B cell (primary cell): ENCODE data around the gene LRRC61. TPM values are rescaled to one million over a fixed set of nuclear protein-coding genes. Genes with fewer than 3 reads are reported as not detected.
A peak's percentile ranks its signal among the peaks of the same experiment; 100 is the strongest.

Experiments
- ATAC-seq: fragments of 200-7000 bp; cut with Tn5 transposase; one replicate; pipeline ENCODE4 v1.10.0; 2021; ENCODE audit warnings: low read depth, mild to moderate bottlenecking, moderate number of reproducible peaks, moderate library complexity
- CTCF ChIA-PET: fragments of 350-600 bp; sonication (Branson Sonifier 250); formaldehyde crosslinking; loops from one replicate; lab custom pipeline; 2021; ENCODE audit warnings: antibody characterized with exemption, inconsistent platforms; lab: Charles Lee
- POLR2A ChIA-PET: fragments of 350-600 bp; sonication (Branson Sonifier 250); formaldehyde crosslinking; loops from one replicate; lab custom pipeline; 2021; ENCODE audit warnings: antibody characterized with exemption; lab: Charles Lee
- DNase-seq: peaks from one replicate; pipeline ENCODE4 v3.0.0; 2013
- H2AFZ ChIP-seq: 2 replicates; pipeline ENCODE4 v1.6.1; 2012; ENCODE audit warnings: mild to moderate bottlenecking, low read depth, low read length; ENCODE audit not compliant: insufficient read depth, poor library complexity, severe bottlenecking
- H3K27ac ChIP-seq, 2 donors: 1 replicate in 1 of 2; 2 replicates in 1 of 2; pipeline ENCODE4 v1.5.1; 2012 to 2013; ENCODE audit warnings: low read length in 2 of 2, mild to moderate bottlenecking in 2 of 2, moderate library complexity in 1 of 2
- H3K27me3 ChIP-seq, 4 experiments: fragments of 200-600 bp in 1 of 4; sonication (generic) in 1 of 4; replicated peaks in 1 of 4; 1 replicate in 2 of 4; 2 replicates in 2 of 4; pipeline versions ENCODE4 v1.6.1 to v1.7.0; 2013 to 2016; ENCODE audit warnings: low read length in 3 of 4, mild to moderate bottlenecking in 2 of 4, mixed read lengths in 1 of 4, moderate library complexity in 1 of 4; ENCODE audit not compliant: insufficient read depth in 4 of 4, control insufficient read depth in 3 of 4; ENCODE audit errors: control extremely low read depth in 1 of 4
- H3K36me3 ChIP-seq, 2 experiments: replicated peaks in 1 of 2; 1 replicate in 1 of 2; 2 replicates in 1 of 2; pipeline versions ENCODE4 v1.6.1 to v1.7.1; 2013; ENCODE audit warnings: low read length in 1 of 2; ENCODE audit not compliant: insufficient read depth in 2 of 2, control insufficient read depth in 1 of 2; ENCODE audit errors: control extremely low read depth in 1 of 2, extremely low read depth in 1 of 2
- H3K4me1 ChIP-seq, 2 donors: fragments of 200-600 bp in 1 of 2; sonication (generic) in 1 of 2; 1 replicate in 1 of 2; 2 replicates in 1 of 2; pipeline versions ENCODE4 v1.5.1 to v1.6.1; 2013 to 2017; ENCODE audit warnings: low read length in 2 of 2; ENCODE audit not compliant: control insufficient read depth in 2 of 2, insufficient read depth in 2 of 2
- H3K4me2 ChIP-seq: replicated peaks from 2 replicates; pipeline ENCODE3; 2012; ENCODE audit warnings: mild to moderate bottlenecking, low read depth, low read length; ENCODE audit not compliant: poor library complexity, severe bottlenecking
- H3K4me3 ChIP-seq, 5 experiments: fragments of 200-600 bp in 1 of 5; sonication (generic) in 1 of 5; 1 replicate in 3 of 5; 2 replicates in 2 of 5; pipeline versions ENCODE4 v1.5.1 to v1.7.0; 2011 to 2016; ENCODE audit warnings: low read length in 4 of 5, mild to moderate bottlenecking in 4 of 5, low read depth in 2 of 5, control low read depth in 1 of 5, moderate library complexity in 1 of 5; ENCODE audit not compliant: insufficient read depth in 1 of 5; ENCODE audit errors: control extremely low read depth in 1 of 5, extremely low read depth in 1 of 5
- H3K79me2 ChIP-seq: fragments of 200-600 bp; sonication (generic); one replicate; pipeline ENCODE4 v1.6.0; 2016; ENCODE audit warnings: low read length; ENCODE audit not compliant: control insufficient read depth, insufficient read depth
- H3K9ac ChIP-seq: fragments of 200-600 bp; sonication (generic); 2 replicates; pipeline ENCODE4 v1.6.1; 2017; ENCODE audit warnings: mild to moderate bottlenecking, low read length, moderate library complexity
- H3K9me3 ChIP-seq, 3 donors: one replicate each; pipeline versions ENCODE4 v1.6.1 to v1.7.1; 2013; ENCODE audit warnings: low read length in 2 of 3; ENCODE audit not compliant: control insufficient read depth in 2 of 3, insufficient read depth in 1 of 3; ENCODE audit errors: control extremely low read depth in 1 of 3
- H4K20me1 ChIP-seq: 2 replicates; pipeline ENCODE4 v1.6.0; 2012; ENCODE audit warnings: mild to moderate bottlenecking, low read length; ENCODE audit not compliant: insufficient read depth, control insufficient read depth, poor library complexity, severe bottlenecking
- H3K27ac Mint-ChIP-seq: one replicate; pipeline ENCODE4 v1.8.0; 2021; ENCODE audit warnings: mixed read lengths
- H3K27me3 Mint-ChIP-seq: one replicate; pipeline ENCODE4 v1.8.0; 2021; ENCODE audit warnings: mixed read lengths
- H3K4me1 Mint-ChIP-seq: one replicate; pipeline ENCODE4 v1.8.0; 2021; ENCODE audit warnings: mixed read lengths
- H3K4me3 Mint-ChIP-seq: one replicate; pipeline ENCODE4 v1.8.0; 2021; ENCODE audit warnings: mixed read lengths
- H3K9me3 Mint-ChIP-seq: one replicate; pipeline ENCODE4 v1.8.0; 2022; ENCODE audit warnings: mixed read lengths; ENCODE audit not compliant: insufficient read depth
- CTCF ChIP-seq: fragments of 200-600 bp; IDR thresholded peaks from one replicate; pipeline ENCODE4 v1.8.0; 2022; ENCODE audit warnings: antibody characterized with exemption, mild to moderate bottlenecking
- EZH2 ChIP-seq: IDR thresholded peaks from 2 replicates; pipeline ENCODE4 v1.6.1; 2012; ENCODE audit warnings: borderline replicate concordance, low read depth, mild to moderate bottlenecking, moderate library complexity, low read length; ENCODE audit not compliant: insufficient read depth, poor library complexity, severe bottlenecking
- WGBS: methylation state at CpG from one replicate; pipeline ENCODE4 v1.1.5; 2013; ENCODE audit warnings: missing lambda C conversion rate; ENCODE audit not compliant: insufficient coverage; 5-methylcytosine and 5-hydroxymethylcytosine counted together
- intact Hi-C: fragments of 100-400 bp; cut with micrococcal nuclease; formaldehyde crosslinking; loops from one replicate; pipeline ENCODE4 v1.10.0; 2022
- polyA plus RNA-seq: library from polyadenylated mRNA; depleted of rRNA; stranded (reverse); fragments of >200 nt; gene quantifications from 2 replicates; pipeline ENCODE4 v1.2.3, GENCODE V29; 2012
- total RNA-seq, 2 donors: library from RNA; stranded (reverse); fragments of 120-200 nt in 1 of 2; gene quantifications; 1 replicate in 1 of 2; 2 replicates in 1 of 2; pipeline versions ENCODE4 v1.2.3 to v1.2.4, GENCODE V29; 2013 to 2022

The LRRC61 gene
- total and polyA plus RNA-seq, 2 donors (not counting 1 experiment from before 2014, with no cell fraction given): 12.8 to 12.9 TPM

GRCh38 chr7:150370612-150371071, 47.5 kb downstream of the LRRC61 start:
- ATAC-seq (no peak), DNase-seq (no peak)
- Histone ChIP-seq H3K4me2 (peak overlapping the region; percentile 85), H3K79me2 (peaks cover 33% of the 10 kb centered on the region), H3K36me3 (peaks cover 0 to 36% of the 10 kb centered on the region in 2 experiments), H3K27ac (peak overlapping the region in 1 of 2 donors; percentile 98), H3K9me3 (no peaks in the 10 kb centered on the region), H3K4me1 (peaks cover 33 to 53% of the 10 kb centered on the region in 2 donors), H3K9ac (no peak overlapping the region), H3K27me3 (no peaks in the 10 kb centered on the region), H3K4me3 (no peak overlapping the region), H4K20me1 (peaks cover 26% of the 10 kb centered on the region), H2AFZ (no peak overlapping the region)
- H3K4me3 Mint-ChIP-seq: peak overlapping the region; percentile 92
- ChIA-PET CTCF (interaction anchor here (0.9 to 7.3 kb wide), 5 partner anchors 8 to 49 kb away, joined by 3 to 71 read pairs (median 20); partner anchors contain the start of genes ACTR3C and LRRC61), POLR2A (interaction anchor here (1.7 to 6.6 kb wide), 3 partner anchors 8 to 36 kb away, joined by 6 to 120 read pairs (median 64); partner anchors contain the start of gene ZNF775)
- intact Hi-C loops: no loop called here
- H3K27me3 Mint-ChIP-seq: no peaks in the 10 kb centered on the region
- WGBS: 77% methylated on average over 3 of the region's 3 CpGs
- H3K27ac Mint-ChIP-seq: peak overlapping the region; percentile 98
- TF ChIP-seq CTCF: no peak
- no peak for TF ChIP-seq EZH2
- H3K4me1 Mint-ChIP-seq: peaks cover 70% of the 10 kb centered on the region
- no peaks in the 10 kb centered on the region for H3K9me3 Mint-ChIP-seq
